Gastroesophageal sphincter (tissue), 4 donors: ENCODE measurements around the gene GPD1. TPM values are rescaled to one million over a fixed set of nuclear protein-coding genes. Genes with fewer than 3 reads are reported as not detected.
"Not testable (repeated sequence)": the region's sequence is repeated elsewhere in the genome, so short reads cannot be mapped to it uniquely, and the experiment has no call there.

Experiments used
- ATAC-seq: fragments of 150-250 bp; one replicate; pipeline ENCODE4 v1.9.1; 2016; ENCODE audit warnings: mild to moderate bottlenecking, moderate library complexity
- H3K27ac ChIP-seq, 4 donors: fragments of 200-600 bp; sonication (generic) in 3 of 4; 1 replicate in 3 of 4; 2 replicates in 1 of 4; pipeline ENCODE4 v1.5.1; 2016 to 2019
- H3K27me3 ChIP-seq: fragments of 200-600 bp; sonication (generic); one replicate; pipeline ENCODE4 v1.5.1; 2019
- H3K36me3 ChIP-seq, 2 donors: fragments of 200-600 bp; sonication (generic); one replicate each; pipeline ENCODE4 v1.5.1; 2019; ENCODE audit warnings: control low read depth in 1 of 2
- H3K4me1 ChIP-seq, 3 donors: fragments of 200-600 bp; sonication (generic); 1 replicate in 2 of 3; 2 replicates in 1 of 3; pipeline ENCODE4 v1.5.1; 2016 to 2019; ENCODE audit warnings: control low read depth in 2 of 3
- H3K4me3 ChIP-seq, 2 donors: fragments of 200-600 bp; sonication (generic); one replicate each; pipeline ENCODE4 v1.5.1; 2019; ENCODE audit warnings: mild to moderate bottlenecking in 1 of 2, moderate library complexity in 1 of 2
- H3K9me3 ChIP-seq, 3 donors: fragments of 200-600 bp; sonication (generic); one replicate each; pipeline ENCODE4 v1.5.1; 2017 to 2019; ENCODE audit warnings: control low read depth in 2 of 3
- CTCF ChIP-seq, 4 experiments: fragments of 200-600 bp in 2 of 4; fragments of 450-650 bp in 2 of 4; sonication (generic) in 1 of 4; IDR thresholded peaks; one replicate each; pipeline ENCODE4 v1.5.1; 2017 to 2019; ENCODE audit warnings: antibody characterized with exemption in 4 of 4, mild to moderate bottlenecking in 2 of 4, moderate library complexity in 2 of 4
- EP300 ChIP-seq: sonication (generic); formaldehyde crosslinking; IDR thresholded peaks from one replicate; pipeline ENCODE4 v1.6.1; 2017; ENCODE audit warnings: antibody characterized with exemption, mild to moderate bottlenecking
- POLR2A ChIP-seq, 2 donors: fragments of 450-650 bp; IDR thresholded peaks; one replicate each; pipeline ENCODE4 v1.6.1; 2017; ENCODE audit warnings: antibody characterized with exemption in 2 of 2, mild to moderate bottlenecking in 2 of 2, moderate library complexity in 1 of 2
- POLR2AphosphoS5 ChIP-seq: sonication (generic); formaldehyde crosslinking; IDR thresholded peaks from one replicate; pipeline ENCODE4 v1.6.1; 2017; ENCODE audit warnings: antibody characterized with exemption
- whole genome bisulfite sequencing, 2 donors: methylation state at CpG; one replicate each; pipeline ENCODE4 v1.1.5; 2018; ENCODE audit warnings: low coverage in 1 of 2; 5-methylcytosine and 5-hydroxymethylcytosine counted together
- total RNA-seq, 4 donors: library from RNA; depleted of rRNA; stranded (reverse); fragments of >200 nt; gene quantifications; one replicate each; pipeline ENCODE4 v1.1.0, GENCODE V29; 2016

Gene GPD1
- total RNA-seq, 4 donors from 2014 or later: 0.08 to 49.5 (median 1.3) TPM

GRCh38 chr12:50147281-50147680, 43.5 kb downstream of the GPD1 start:
- H3K27ac ChIP-seq: no peak overlapping the region
- no peaks in the 10 kb centered on the region for H3K9me3 ChIP-seq
- WGBS, 2 donors: 57 to 100% methylated on average over 1 to 4 of the region's 4 CpGs
- TF ChIP-seq POLR2AphosphoS5 (no peak), EP300 (no peak), CTCF (IDR thresholded peaks at IDR 0.05) (no peak), POLR2A (IDR thresholded peaks at IDR 0.05) (no peak)
- H3K27me3 ChIP-seq: no peaks in the 10 kb centered on the region
- no peak for ATAC-seq
- H3K4me1 ChIP-seq: peaks cover 0 to 11% (median 0%) of the 10 kb centered on the region in 3 donors
- H3K36me3 ChIP-seq: peaks cover 0 to 20% of the 10 kb centered on the region in 2 donors
- no peak overlapping the region for H3K4me3 ChIP-seq

DNA sequence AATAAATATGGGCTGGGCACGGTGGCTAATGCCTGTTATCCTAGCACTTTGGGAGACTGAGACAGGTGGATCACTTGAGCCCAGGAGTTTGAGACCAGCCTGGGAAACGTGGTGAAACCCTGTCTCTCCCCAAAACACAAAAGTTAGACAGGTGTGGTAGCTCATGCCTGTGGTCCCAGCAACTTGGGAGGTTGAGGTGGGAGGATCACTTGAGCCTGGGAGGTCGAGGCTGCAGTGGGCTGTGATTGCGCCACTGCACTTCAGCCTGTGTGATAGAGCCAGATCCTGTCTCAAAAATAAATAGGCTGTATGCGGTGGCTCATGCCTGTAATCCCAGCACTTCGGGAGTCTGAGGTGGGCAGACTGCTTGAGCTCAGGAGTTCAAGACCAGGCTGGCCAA, 44.2 kb downstream of the GPD1 start:
- 100% methylated on average over 3 of the region's 6 CpGs; no CpG with 5 or more reads in 1 of the 2 donors for WGBS, 2 donors
- ATAC-seq, H3K27ac ChIP-seq, H3K27me3 ChIP-seq, H3K9me3 ChIP-seq, H3K4me3 ChIP-seq: not testable (repeated sequence)
- peaks cover 0 to 12% of the 10 kb centered on the region in 2 donors for H3K36me3 ChIP-seq
- H3K4me1 ChIP-seq: peaks cover 0 to 11% (median 0%) of the 10 kb centered on the region in 3 donors

DNA sequence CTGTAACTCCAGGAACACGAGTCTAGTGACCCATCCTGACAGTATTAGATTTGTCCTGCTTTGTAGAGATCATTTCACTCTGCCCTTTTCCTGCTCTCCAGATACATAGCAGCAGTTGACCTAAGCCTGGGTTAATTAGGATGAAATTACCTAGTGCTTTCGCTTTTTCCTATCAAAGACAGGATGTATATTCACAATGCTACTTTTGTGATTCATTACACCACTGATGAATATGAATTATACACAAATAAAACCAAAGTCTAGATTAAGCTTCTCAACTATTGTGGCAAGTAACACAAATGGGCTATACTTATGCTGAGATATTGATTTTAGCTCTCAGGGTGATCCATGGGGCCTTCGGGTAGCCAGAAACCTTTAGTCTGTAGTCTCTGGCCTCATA, 45.5 kb downstream of the GPD1 start:
- ATAC-seq: no peak
- 52 to 71% methylated on average over 3 of the region's 3 CpGs for WGBS, 2 donors
- Histone ChIP-seq H3K36me3 (peaks cover 0 to 10% of the 10 kb centered on the region in 2 donors), H3K27me3 (no peaks in the 10 kb centered on the region), H3K9me3 (no peaks in the 10 kb centered on the region), H3K4me1 (peaks cover 0 to 11% (median 0%) of the 10 kb centered on the region in 3 donors), H3K4me3 (no peak overlapping the region), H3K27ac (no peak overlapping the region)
- TF ChIP-seq CTCF (IDR thresholded peaks at IDR 0.05) (no peak), EP300 (no peak), POLR2AphosphoS5 (no peak), POLR2A (IDR thresholded peaks at IDR 0.05) (no peak)

GRCh38 chr12:50151047-50151687, 47.4 kb downstream of the GPD1 start:
- Histone ChIP-seq H3K4me1 (peaks cover 0 to 11% (median 0%) of the 10 kb centered on the region in 3 donors), H3K27me3 (no peaks in the 10 kb centered on the region), H3K9me3 (no peaks in the 10 kb centered on the region), H3K27ac (no peak overlapping the region), H3K4me3 (no peak overlapping the region), H3K36me3 (peaks cover 0 to 9% of the 10 kb centered on the region in 2 donors)
- ATAC-seq: no peak
- 36 to 63% methylated on average over 1 of the region's 1 CpG for WGBS, 2 donors
- TF ChIP-seq POLR2A (IDR thresholded peaks at IDR 0.05) (no peak), POLR2AphosphoS5 (no peak), EP300 (no peak), CTCF (IDR thresholded peaks at IDR 0.05) (no peak)

DNA sequence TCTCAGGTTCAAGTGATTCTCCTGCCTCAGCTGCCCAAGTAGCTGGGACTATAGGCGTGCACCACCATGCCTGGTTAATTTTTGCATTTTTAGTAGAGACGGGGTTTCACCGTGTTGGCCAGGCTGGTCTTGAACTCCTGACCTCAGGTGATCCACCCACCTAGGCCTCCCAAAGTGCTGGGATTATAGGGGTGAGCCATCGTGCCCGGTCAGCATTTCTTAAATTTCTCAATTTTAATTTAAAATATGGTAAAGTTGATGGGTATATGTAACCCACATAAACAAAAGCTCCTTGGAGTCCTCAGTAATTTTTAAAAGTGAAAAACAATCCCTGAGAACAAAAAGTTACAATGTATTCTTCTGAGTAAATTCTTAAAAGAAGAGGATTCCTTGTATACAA, 51.1 kb downstream of the GPD1 start:
- 77 to 97% methylated on average over 3 to 5 of the region's 5 CpGs for WGBS, 2 donors
- not testable (repeated sequence) for H3K27ac ChIP-seq, H3K36me3 ChIP-seq, H3K27me3 ChIP-seq, H3K4me3 ChIP-seq, ATAC-seq, H3K9me3 ChIP-seq, H3K4me1 ChIP-seq

GRCh38 chr12:50156641-50157040, 52.8 kb downstream of the GPD1 start:
- no peak for ATAC-seq
- no peaks in the 10 kb centered on the region for H3K27me3 ChIP-seq
- H3K36me3 ChIP-seq: peaks cover 0 to 9% of the 10 kb centered on the region in 2 donors
- H3K27ac ChIP-seq: no peak overlapping the region
- TF ChIP-seq POLR2A (IDR thresholded peaks at IDR 0.05) (no peak), CTCF (IDR thresholded peaks at IDR 0.05) (no peak), POLR2AphosphoS5 (no peak), EP300 (no peak)
- H3K9me3 ChIP-seq: no peaks in the 10 kb centered on the region
- no peaks in the 10 kb centered on the region for H3K4me1 ChIP-seq
- no peak overlapping the region for H3K4me3 ChIP-seq
